GM19025 (cell line): Measurements from ENCODE around the gene CD247.

Experiments used
- ATAC-seq: cut with Tn5 transposase; IDR thresholded peaks from one replicate; pipeline ENCODE4 v1.9.1; 2021; ENCODE audit warnings: mild to moderate bottlenecking, low read depth, moderate library complexity; ENCODE audit not compliant: unreplicated experiment

The CD247 gene

DNA sequence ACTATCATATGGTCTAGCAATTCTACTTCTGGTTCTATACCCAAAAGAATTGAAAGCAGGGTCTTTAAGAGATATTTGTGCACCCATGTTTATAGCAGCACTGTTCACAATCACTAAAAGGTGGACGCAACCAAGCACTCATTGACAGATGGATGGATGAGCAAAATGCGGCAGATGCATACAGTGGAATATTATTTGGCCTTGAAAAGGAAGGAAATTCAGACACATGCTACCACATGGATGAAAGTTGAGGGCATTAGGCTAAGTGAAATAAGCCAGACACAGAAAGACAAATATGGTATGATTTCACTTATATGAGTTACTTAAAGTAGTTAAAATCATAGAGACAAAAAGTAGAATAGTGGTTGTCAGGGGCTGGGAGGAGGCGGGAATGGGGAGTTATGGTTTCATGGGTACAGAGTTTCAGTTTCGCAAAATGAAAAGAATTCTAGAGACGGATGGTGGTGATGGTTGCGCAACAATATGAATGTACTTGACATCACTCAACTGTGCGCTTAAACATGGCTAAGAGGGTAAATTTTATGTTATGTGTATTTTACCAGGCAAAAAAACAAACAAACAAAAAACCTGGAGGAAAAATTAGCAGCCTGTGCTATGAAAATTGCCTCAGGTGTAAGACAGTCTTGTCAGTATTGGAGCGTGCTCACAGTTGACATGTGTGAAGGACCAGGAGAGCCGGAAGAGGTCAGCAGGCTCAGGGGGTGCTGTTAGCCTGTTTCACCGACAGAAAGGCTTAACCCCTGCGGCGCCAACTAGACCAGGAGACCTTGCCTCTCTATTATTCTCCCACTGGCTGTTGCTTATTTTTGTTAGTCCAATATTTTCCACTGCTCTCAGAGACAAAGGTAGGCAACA, 26.5 kb downstream of the CD247 start:
- no peak for ATAC-seq

DNA sequence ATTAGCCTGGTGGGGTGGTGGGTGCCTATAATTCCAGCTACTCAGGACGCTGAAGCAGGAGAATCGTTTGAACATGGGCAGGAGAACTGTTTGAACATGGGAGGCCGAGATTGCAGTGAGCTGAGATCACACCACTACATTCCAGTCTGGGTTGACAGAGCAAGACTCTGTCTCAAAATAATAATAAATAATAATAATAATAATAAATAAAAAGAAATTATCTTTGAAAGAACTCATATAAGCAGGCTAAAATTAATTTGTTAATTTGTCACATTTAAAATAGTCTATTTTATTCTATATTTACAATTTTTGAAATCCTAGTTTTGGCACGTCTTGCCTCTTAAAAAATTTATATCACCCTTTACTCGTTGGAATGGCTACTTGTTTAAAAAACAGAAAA, 27.6 kb downstream of the CD247 start:
- no peak for ATAC-seq

DNA sequence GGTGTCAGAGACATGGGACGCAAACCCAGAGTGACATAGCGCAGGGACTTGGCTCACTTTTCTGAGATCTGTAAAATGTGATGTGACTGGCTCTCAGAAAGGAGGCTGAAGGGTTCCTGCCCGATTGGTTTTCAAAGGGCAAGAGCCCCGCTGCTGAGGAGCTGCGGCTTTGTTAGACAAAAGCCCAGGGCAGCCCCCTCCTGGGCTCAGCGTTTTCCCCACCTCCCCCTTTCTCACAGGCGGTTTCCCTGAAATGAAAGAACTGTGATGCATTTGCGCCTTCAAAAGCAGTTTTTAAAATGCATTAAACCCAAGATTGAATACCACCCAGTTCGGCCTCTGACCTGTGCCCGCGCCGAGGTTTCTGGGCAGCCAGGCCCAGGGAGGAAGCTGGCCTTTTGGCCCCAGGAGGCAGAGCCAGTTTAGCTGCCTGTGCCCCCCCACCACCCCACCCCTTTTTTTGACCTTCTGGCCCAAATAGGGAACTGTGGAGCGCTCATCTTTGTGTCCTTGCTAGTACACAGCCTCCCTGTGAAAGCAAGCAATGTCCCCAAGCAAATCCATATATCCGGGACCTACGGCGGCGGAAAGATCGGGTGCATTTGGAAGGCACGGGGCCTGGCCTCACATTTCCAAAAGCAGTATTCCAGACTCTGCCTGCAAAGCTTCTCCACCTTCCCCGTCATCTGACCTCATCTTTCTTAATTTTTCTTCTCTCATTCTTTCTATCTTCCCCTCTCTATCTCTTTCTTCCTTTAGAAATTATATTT, 28.6 kb downstream of the CD247 start:
- ATAC-seq: no peak

DNA sequence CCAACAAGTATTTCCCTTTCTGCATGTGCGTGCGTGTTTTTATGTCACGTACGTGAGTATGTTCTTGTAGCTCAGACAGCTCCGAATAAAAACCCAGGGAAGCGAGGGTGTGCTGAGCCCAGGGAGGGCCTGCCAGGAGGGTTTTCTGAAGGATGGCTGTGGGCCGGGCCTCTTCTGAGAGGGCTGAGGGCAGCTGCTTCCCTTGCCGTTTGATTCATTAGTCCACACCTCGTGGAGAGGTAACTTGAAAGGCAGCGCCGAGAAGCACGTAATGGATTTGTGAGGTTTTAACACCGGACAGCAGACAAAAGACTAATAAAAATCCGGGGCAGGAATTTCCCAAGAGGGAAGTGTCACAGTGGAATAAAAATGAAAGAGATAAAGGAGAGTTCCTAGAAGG, 29.5 kb downstream of the CD247 start:
- ATAC-seq: no peak

DNA sequence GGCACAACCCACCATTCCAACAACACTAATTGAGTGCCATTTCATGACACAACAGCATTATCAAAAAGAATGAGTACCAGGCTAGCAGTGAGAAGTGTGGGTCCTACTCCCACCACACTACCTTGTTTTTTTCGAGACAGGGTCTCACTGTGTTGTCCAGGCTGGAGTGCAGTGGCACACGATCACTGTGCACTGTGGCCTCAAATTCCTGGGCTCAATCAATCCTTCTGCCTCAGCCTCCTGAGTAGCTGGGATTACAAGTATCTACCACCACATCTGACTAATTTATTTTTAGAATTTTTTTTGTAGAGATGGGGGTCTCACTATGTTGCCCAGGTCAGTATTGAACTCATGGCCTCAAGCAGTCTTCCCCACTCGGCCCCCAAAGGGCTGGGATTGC, 30.7 kb downstream of the CD247 start:
- no peak for ATAC-seq

DNA sequence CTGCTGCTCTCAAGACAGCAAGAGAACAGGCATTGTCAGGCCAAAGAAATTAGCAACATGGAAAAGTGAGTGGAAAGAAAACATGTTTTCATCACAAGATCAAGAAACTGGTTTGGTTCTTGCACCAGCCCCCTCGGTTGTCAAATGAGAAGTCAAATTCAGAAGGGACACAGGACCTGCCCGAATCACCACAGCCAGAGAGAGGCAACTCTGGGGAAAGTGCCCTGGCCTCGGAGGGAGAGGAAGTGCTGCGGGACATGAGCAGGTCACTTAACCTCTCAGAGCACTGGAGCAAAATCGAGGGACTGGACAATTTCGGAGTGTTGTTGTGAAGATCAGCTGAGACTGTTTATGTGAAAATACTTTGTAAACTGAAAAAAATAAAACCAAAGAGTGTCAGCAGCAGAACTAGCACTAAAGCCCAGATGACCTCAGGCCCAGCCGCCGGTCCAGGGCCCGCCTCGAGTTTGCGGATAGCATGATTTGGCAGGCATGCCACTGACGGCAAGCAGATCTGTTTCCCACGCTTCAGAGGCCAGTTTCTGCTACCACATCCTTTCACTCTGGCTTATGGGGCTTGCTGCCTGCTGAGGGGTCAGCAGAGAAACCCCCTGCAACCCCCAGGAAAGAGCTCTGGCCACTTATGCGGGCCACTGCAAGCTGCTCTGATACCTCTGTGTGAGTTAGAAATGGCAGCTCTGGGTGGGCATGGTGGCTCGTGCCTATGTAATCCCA, 32.1 kb downstream of the CD247 start:
- ATAC-seq: no peak

DNA sequence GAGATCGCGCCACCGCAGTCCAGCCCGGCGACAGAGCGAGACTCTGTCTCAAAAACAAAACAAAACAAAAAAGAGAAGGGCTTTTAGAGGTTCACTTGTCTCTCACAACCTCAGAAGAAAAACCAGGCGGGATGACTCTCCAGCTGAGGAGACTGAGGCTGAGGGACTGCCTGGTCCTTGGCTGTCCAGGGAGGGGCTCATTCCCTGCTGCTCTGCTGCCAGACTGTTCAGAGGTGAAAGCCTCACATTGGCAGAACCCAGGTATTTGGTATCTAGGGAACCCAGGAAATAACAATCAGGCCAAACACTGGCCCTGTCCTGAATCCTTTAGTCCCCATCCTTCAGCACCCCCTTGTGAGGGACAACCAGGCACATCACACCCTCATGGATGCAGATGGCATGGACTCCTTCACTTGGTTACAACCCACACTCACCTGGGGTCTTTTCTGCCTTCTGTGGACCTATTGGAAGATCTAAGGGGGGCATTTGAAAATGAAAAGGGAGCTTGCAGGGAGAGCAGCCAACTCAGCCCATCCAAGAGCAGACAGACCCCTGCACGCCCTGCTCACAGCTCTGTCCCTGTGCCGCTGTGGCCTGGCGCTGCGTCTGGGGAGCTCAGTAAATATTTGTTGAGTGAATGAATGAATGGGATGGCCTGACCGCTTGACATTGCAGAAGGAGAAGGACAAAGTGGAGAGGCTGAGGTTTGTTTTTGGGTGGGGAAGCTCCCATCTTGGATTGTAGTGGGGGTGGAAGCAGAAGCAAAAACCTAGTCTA, 33.4 kb downstream of the CD247 start:
- ATAC-seq: no peak

DNA sequence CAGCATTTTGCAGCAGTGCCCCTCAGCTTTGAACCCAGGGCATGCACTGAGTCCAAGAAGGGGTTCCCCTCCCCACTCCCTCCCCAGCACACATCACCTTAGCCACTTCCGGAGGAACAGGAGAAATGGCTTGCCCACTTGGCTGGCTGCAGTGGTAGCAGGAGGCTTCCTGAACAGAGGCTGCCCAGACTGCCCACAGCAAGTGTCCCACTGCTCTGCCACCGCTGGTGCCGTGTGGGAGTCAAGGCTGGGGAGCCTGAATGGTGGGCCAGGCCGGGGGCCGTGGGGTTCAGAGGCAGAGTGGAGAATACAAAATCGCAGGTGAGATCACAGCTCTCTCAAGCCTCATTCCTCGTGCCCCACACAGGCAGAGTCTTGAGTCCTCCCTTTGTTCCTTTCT, 34.5 kb downstream of the CD247 start:
- no peak for ATAC-seq

DNA sequence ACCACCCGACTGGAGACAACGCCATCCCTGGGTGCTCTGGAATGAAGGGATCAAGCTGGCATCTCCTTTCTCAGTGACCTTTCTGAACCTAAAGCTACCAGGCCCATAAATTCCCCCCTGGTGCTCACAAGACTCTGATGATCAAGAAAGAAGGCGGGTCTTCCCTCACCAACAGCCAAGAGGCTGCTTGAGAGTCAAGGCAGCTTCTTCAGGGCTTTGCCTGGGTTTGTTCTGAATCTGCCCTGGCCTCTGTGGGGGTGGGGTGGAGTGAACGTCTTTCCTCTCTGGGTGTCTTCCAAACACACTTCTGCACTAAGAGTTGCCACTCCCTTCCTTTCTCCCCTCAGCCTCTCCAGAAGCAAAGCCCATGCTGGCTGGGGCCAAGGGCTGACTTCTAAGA, 36.1 kb downstream of the CD247 start:
- ATAC-seq: no peak

DNA sequence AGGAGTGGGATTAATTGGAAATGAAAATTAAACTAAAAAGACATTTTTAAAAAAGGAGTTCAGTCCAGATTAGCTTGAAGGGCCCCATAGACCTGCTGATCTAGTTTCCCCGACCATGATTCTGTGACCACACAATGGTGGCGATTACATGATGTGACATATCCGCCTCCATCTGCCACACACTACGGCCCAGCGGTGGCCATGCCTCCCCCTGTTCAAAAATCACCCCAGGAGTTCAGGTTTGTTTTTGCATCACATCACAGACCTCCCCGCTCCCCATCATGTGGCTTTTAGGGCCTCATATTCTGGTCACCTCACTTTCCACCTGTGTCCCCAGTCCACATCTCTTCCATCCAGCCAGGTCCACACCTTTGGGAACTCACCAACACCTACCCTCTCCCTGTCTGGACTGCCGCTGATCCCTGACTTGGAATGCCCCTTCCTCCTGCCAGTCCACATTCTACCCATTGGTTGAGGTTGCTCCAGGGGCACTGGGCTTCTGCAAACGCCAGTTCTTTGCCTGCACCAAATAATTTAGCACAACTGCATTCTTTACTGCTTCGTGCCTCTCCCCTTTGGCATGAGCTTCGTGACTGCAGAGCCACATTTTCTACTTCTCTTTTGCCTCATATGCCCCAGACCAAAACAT, 38.9 kb downstream of the CD247 start:
- no peak for ATAC-seq

DNA sequence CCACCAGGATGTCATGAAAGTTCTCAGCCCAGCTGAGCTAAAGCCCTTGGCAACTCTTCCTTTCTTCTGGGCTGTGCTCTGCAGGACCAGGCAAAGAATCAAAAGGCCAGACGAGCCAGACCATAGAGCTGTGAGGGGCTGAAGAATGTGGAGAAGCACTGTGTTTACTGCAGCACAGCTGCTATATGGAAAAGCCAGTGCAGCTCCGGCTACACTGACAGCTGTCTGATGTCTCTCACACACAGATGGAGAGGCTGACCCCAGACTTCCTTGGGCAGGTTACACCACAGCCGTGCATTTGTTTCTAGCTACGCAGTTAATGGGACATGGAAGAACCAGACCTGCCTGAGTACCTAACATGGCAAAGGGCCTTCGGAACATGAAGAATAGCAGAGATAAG, 40.3 kb downstream of the CD247 start:
- ATAC-seq: no peak

DNA sequence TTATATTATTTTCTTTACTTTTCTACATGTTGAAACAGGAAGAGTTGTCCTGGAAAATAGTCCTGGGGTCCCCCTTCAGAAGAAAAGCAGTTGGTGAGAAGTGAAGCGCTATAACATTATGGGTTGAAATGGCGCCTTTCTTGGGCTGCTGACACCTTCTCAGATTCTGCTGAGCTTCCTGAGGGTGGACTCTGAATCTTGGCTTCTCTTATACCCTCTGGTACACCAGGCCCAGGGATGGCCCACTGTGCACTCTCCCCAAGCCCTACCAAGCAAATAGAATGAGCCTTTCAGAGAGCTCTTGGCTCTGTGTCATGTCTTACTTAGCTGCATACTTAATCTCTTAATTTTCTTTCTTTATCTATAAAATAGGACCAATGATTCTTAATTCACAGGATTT, 42.3 kb downstream of the CD247 start:
- ATAC-seq: no peak

DNA sequence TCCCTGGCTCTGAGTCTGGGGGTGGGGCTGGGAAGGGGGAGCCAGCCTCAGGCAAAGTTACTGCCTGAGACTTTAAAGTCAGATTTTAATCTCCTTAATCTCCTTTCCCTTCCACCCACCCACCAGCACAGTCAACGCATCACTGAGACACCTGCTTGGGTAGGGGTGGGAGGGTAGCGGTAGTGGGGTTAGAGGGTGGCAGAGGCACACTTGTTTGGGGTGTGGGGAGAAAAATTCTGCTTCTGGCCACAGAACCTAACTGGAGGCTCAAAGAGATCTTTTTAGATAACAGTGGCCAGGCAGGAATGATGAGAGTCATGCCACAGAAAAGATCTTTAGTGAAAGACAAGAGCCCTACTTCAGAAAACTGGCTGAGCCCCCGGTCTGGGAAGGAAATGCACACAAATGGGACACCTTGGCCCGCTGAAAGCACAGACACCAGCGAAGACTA, 44.1 kb downstream of the CD247 start:
- no peak for ATAC-seq

DNA sequence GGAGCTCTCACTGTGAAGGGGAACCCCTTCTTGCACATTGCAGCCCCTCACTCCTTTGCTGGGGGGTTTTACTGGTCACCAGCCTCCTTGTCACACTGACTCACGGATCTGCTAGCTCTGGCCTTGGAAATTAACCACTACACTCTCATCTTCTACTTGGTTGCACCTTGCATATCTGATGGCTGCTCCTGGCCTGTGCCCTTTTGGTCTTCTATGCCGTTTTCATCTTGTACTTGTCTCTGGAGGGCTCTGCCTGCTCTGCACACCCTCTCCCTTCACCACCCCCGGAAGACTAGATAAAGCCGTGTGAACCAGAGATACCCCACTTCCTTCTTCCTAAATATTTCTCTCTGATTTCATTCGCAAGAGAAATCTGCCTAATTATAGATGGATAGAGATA, 44.6 kb downstream of the CD247 start:
- no peak for ATAC-seq

DNA sequence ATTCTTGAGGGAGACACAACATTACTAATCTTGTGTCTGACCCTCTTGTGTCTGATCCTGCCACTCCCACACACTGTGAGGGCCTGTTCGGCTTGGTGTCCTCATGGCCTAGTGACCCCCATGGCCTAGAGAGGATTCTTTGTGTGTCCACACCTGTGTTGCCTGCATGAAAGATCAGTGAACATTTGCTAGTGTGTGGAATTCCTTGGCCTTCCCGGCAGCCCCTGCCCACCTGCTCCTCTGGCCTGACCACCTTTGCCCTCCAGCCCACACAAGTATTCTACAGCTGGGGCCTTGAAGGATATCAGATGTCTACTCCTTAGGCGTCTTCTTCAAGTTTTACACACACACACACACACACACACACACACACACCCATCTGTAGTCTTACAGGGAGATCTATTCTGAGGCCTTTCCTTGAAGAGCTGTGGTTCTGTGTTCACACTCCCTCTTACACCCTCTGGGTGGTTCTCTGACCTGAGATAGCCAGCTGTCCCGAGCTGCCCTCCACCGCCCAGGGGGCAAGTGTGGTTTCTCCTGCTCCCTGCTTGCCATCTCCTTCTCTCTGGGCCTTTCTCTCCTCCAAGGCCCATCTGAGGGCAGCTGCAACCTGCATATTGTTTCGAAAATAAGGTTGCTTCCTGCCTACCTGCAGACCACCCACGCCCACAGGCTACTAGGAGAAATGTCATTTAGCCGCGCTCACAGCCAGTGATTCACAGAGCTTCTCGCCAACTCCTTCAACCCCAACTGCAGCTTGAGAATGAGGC, 45.4 kb downstream of the CD247 start:
- no peak for ATAC-seq

DNA sequence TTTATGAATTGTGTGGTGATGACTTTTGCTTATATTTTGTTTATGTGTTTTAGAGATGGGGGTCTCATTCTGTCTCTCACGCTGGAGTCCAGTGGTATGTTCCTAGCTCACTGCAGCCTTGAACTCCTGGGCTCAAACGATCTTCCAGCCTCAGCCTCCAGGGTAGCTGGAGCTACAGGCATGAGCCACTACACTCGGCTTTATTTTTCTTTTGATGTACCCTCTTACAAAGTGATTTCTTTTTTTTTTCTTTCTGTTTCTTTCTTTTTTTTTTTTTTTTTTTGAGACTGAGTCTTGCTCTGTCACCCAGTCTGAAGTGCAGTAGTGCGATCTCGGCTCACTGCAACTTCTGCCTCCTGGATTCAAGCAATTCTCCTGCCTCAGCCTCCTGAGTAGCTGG, 46.8 kb downstream of the CD247 start:
- ATAC-seq: no peak

DNA sequence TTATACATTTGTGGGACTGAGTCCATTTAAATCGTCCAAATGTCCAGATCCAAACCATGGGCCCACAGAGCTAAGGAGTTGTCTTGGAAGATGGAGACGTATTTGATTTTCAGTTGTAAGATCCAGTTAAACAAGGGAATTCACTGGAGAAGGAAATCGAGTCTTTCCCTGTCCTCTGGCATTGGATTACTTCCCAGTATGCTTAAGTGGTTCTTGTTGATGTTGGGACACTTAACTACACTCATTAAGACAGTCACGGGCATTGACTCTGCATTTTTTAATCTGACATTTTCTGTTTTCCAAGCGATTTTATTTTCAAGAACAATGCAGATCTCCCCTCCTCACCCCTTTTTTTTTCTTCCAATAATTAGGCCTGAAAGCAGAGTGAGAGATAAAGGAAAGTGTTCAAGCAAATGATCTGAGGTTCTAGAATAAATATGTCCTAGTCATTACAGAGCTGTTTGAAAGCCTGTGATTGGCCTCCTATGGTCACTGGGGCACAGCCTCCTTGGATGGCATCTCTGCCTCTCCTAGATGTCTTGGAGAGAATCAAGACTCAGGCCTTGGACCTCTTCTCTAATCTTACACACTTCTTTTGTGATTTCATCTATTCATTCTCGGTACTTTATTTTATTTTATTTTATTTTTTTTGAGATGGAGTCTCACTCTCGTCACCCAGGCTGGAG, 48.9 kb downstream of the CD247 start:
- no peak for ATAC-seq

DNA sequence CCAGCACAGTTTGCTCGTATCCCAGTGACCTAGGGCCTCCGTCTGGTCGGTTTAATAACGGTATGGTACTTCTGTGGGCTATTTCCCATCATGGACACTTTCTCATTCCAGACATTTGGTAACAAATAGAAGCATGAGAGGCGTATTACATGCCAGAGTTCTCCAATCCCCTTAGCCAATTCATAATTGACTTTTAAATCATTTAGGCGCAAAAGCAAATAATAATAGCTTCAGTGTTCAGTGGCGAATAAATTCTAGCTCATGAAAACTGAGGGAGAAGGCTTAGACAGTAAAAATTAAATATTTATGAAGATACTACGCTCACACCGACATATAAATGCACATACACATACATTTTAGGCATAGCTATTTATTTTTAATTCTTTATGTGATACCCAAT, 50.6 kb downstream of the CD247 start:
- ATAC-seq: no peak
